Endothelial cell of umbilical vein (primary cell): Measurements from ENCODE around the gene TXNRD3. TPM values are rescaled to one million over a fixed set of nuclear protein-coding genes. Genes with fewer than 3 reads are reported as not detected.

Experiments
- BruUV-seq: library from RNA; stranded (reverse); fragments of 400-500 nt; replicated peaks from 2 replicates; lab custom pipeline; 2021; lab: Mats Ljungman, UMichigan
- CTCF ChIA-PET: fragments of 300-600, 350-600 bp; sonication (Branson Sonifier 250); formaldehyde crosslinking; loops from one replicate; lab custom pipeline; 2021; ENCODE audit warnings: antibody characterized with exemption, inconsistent platforms; lab: Charles Lee
- POLR2A ChIA-PET: fragments of 300-600, 350-600 bp; sonication (Branson Sonifier 250); formaldehyde crosslinking; loops from one replicate; lab custom pipeline; 2021; ENCODE audit warnings: antibody characterized with exemption, inconsistent platforms; lab: Charles Lee
- DNase-seq: peaks from one replicate; pipeline ENCODE4 v3.0.0-alpha.2; 2011; ENCODE audit warnings: low read depth, low spot score
- FAIRE-seq: peaks from 2 replicates; lab custom pipeline; 2011; peaks lifted over from hg19 to GRCh38; lab: Jason Lieb, UNC
- H2AFZ ChIP-seq: 2 replicates; pipeline ENCODE4 v1.6.0; 2012; ENCODE audit warnings: low read depth, low read length, control low read depth, inconsistent platforms
- H3K27ac ChIP-seq: 2 replicates; pipeline ENCODE4 v1.5.1; 2011; ENCODE audit warnings: low read depth, mild to moderate bottlenecking, control low read depth, low read length, moderate library complexity; ENCODE audit not compliant: insufficient read depth
- H3K27me3 ChIP-seq, 2 experiments: 2 replicates each; pipeline versions ENCODE4 v1.6.0 to v1.6.1; 2011; ENCODE audit warnings: low read length in 2 of 2, mixed read lengths in 1 of 2; ENCODE audit not compliant: control insufficient read depth in 2 of 2, insufficient read depth in 2 of 2
- H3K36me3 ChIP-seq, 2 experiments: 2 replicates in 1 of 2; 3 replicates in 1 of 2; pipeline ENCODE4 v1.5.1; 2011; ENCODE audit warnings: low read length in 2 of 2, mild to moderate bottlenecking in 1 of 2, moderate library complexity in 1 of 2; ENCODE audit not compliant: control insufficient read depth in 2 of 2, insufficient read depth in 2 of 2; ENCODE audit errors: extremely low read depth in 1 of 2
- H3K4me1 ChIP-seq: 3 replicates; pipeline ENCODE4 v1.5.1; 2011; ENCODE audit warnings: mild to moderate bottlenecking, low read length; ENCODE audit not compliant: control insufficient read depth, insufficient read depth; ENCODE audit errors: extremely low read depth
- H3K4me2 ChIP-seq: 2 replicates; pipeline ENCODE4 v1.6.1; 2011; ENCODE audit warnings: low read length, control low read depth, mixed read lengths; ENCODE audit not compliant: insufficient read depth
- H3K4me3 ChIP-seq, 3 experiments: fragments of 200-600 bp in 1 of 3; sonication (generic), shearing (Covaris generic) in 1 of 3; replicated peaks in 1 of 3; 2 replicates each; pipeline ENCODE4 v1.5.1; 2011 to 2016; ENCODE audit warnings: control low read depth in 3 of 3, low read length in 3 of 3, mild to moderate bottlenecking in 2 of 3, inconsistent platforms in 1 of 3, low read depth in 1 of 3, moderate library complexity in 1 of 3; ENCODE audit not compliant: insufficient read depth in 1 of 3
- H3K79me2 ChIP-seq: 2 replicates; pipeline ENCODE4 v1.6.0; 2012; ENCODE audit warnings: low read length, inconsistent platforms; ENCODE audit not compliant: control insufficient read depth, insufficient read depth
- H3K9ac ChIP-seq: replicated peaks from 2 replicates; pipeline ENCODE3; 2011; ENCODE audit warnings: low read length, control low read depth; ENCODE audit not compliant: insufficient read depth; ENCODE audit errors: extremely low read depth
- H3K9me1 ChIP-seq: replicated peaks from 3 replicates; pipeline ENCODE4 v1.6.0; 2011; ENCODE audit warnings: mild to moderate bottlenecking, low read length; ENCODE audit not compliant: control insufficient read depth, insufficient read depth; ENCODE audit errors: extremely low read depth
- H3K9me3 ChIP-seq: replicated peaks from 2 replicates; pipeline ENCODE4 v1.5.1; 2012; ENCODE audit warnings: low read length, inconsistent platforms; ENCODE audit not compliant: control insufficient read depth, insufficient read depth
- H4K20me1 ChIP-seq: replicated peaks from 2 replicates; pipeline ENCODE3; 2011; ENCODE audit warnings: mild to moderate bottlenecking, low read length; ENCODE audit not compliant: control insufficient read depth, insufficient read depth; ENCODE audit errors: extremely low read depth
- EZH2 ChIP-seq: IDR thresholded peaks from 2 replicates; pipeline ENCODE4 v1.6.1; 2012; ENCODE audit warnings: borderline replicate concordance, low read depth, mild to moderate bottlenecking, moderate library complexity, low read length, inconsistent platforms; ENCODE audit not compliant: severe bottlenecking
- FOS ChIP-seq: IDR thresholded peaks from 2 replicates; pipeline ENCODE4 v1.6.1; 2011; ENCODE audit warnings: mild to moderate bottlenecking, low read length, moderate library complexity, borderline replicate concordance; ENCODE audit not compliant: insufficient read depth
- GATA2 ChIP-seq: IDR thresholded peaks from 2 replicates; pipeline ENCODE4 v1.7.0; 2011; ENCODE audit warnings: low read depth, mild to moderate bottlenecking, moderate library complexity, mixed read lengths, low read length; ENCODE audit not compliant: insufficient read length, insufficient read depth
- JUN ChIP-seq: IDR thresholded peaks from 2 replicates; pipeline ENCODE4 v1.6.1; 2011; ENCODE audit warnings: borderline replicate concordance, low read depth; ENCODE audit not compliant: insufficient read length, insufficient read depth
- MYC ChIP-seq: IDR thresholded peaks from one replicate; pipeline ENCODE4 v1.6.1; 2011; ENCODE audit warnings: mild to moderate bottlenecking, low read depth, low read length
- POLR2A ChIP-seq: IDR thresholded peaks from 2 replicates; pipeline ENCODE4 v1.6.1; 2012; ENCODE audit warnings: low read depth, mild to moderate bottlenecking, control low read depth, low read length
- POLR2AphosphoS5 ChIP-seq: IDR thresholded peaks from 2 replicates; pipeline ENCODE4 v1.6.1; 2012; ENCODE audit warnings: low read depth, mild to moderate bottlenecking, control low read depth, low read length, moderate library complexity; ENCODE audit not compliant: insufficient read depth
- dilution Hi-C: fragments of 300-500 bp; cut with MboI; formaldehyde crosslinking; loops from one replicate; pipeline ENCODE4 v1.15.0; 2019; ENCODE audit warnings: low sequenced_read_pairs; ENCODE audit not compliant: extremely low pct_ligation_motif_present
- intact Hi-C: fragments of 100-400 bp; cut with micrococcal nuclease; formaldehyde crosslinking; loops from one replicate; pipeline ENCODE4 v1.10.0; 2022
- polyA plus RNA-seq, 4 experiments: library from polyadenylated mRNA; depleted of rRNA in 3 of 4; stranded (reverse) in 3 of 4; unstranded in 1 of 4; fragments of >200 nt; gene quantifications; 2 replicates each; pipeline versions ENCODE4 v1.2.1 to v1.2.3, GENCODE V29; 2011 to 2012; ENCODE audit warnings: missing spikeins in 1 of 4
- total RNA-seq: library from RNA; stranded (reverse); gene quantifications from 2 replicates; pipeline ENCODE4 v1.2.3, GENCODE V29; 2021
- TF ChIP-seq, protein P1 (sequence below): IDR thresholded peaks from 2 replicates; pipeline ENCODE4 v1.6.1; 2011; ENCODE audit not compliant: insufficient read depth, insufficient read length
- TF ChIP-seq, protein P2 (sequence below), 2 donors: IDR thresholded peaks; 1 replicate in 1 of 2; 2 replicates in 1 of 2; pipeline ENCODE4 v1.5.1; 2011; ENCODE audit warnings: low read length in 2 of 2, mild to moderate bottlenecking in 2 of 2, moderate library complexity in 2 of 2, control low read depth in 1 of 2, inconsistent platforms in 1 of 2, low read depth in 1 of 2; ENCODE audit not compliant: insufficient read depth in 1 of 2; ENCODE audit errors: extremely low read depth in 1 of 2

Gene TXNRD3
- total and polyA plus RNA-seq, 2 donors (not counting 3 experiments of a cell fraction or from before 2014, with no cell fraction given): 2.6 to 7.1 TPM

DNA sequence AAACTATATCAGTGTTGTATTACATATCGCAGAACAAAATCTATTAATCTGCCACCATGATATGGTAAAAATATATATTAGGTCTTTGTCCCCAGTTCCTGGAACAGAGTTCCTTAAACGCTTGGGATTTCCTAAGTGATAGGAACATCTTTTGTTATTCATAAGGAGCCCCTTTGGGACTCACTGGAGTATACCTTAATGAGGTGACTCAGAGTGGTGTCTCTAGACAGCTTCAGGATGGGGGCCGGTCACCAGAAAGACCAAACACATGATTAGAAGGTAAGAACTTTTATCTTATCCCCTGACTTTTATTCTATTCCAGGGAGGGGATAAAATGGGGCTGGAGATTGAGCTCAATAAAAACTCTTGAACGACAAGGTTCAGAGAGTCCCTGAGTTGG is 36.8 kb upstream of the TXNRD3 start:
- Histone ChIP-seq H2AFZ (no peak overlapping the region), H3K9me1 (no peaks in the 10 kb centered on the region), H3K36me3 (no peaks in the 10 kb centered on the region), H3K4me3 (no peak overlapping the region), H3K27ac (no peak overlapping the region), H3K27me3 (peaks cover 14 to 16% of the 10 kb centered on the region in 2 experiments), H4K20me1 (no peaks in the 10 kb centered on the region), H3K4me1 (no peaks in the 10 kb centered on the region), H3K9me3 (no peaks in the 10 kb centered on the region), H3K4me2 (no peak overlapping the region), H3K79me2 (no peaks in the 10 kb centered on the region), H3K9ac (no peak overlapping the region)
- FAIRE-seq (no peak), DNase-seq (no peak)
- TF ChIP-seq, protein P1, sequence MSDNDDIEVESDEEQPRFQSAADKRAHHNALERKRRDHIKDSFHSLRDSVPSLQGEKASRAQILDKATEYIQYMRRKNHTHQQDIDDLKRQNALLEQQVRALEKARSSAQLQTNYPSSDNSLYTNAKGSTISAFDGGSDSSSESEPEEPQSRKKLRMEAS: no peak
- TF ChIP-seq POLR2AphosphoS5 (no peak), POLR2A (no peak), EZH2 (no peak), GATA2 (no peak), FOS (no peak), MYC (no peak), JUN (no peak)
- TF ChIP-seq, protein P2, sequence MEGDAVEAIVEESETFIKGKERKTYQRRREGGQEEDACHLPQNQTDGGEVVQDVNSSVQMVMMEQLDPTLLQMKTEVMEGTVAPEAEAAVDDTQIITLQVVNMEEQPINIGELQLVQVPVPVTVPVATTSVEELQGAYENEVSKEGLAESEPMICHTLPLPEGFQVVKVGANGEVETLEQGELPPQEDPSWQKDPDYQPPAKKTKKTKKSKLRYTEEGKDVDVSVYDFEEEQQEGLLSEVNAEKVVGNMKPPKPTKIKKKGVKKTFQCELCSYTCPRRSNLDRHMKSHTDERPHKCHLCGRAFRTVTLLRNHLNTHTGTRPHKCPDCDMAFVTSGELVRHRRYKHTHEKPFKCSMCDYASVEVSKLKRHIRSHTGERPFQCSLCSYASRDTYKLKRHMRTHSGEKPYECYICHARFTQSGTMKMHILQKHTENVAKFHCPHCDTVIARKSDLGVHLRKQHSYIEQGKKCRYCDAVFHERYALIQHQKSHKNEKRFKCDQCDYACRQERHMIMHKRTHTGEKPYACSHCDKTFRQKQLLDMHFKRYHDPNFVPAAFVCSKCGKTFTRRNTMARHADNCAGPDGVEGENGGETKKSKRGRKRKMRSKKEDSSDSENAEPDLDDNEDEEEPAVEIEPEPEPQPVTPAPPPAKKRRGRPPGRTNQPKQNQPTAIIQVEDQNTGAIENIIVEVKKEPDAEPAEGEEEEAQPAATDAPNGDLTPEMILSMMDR (IDR thresholded peaks at IDR 0.05; ENCODE audit: extremely low read depth in 1 of 2, insufficient read depth in 1 of 2, low read depth in 1 of 2, low read length in 2 of 2): no peak
- intact Hi-C loops (no loop called here), dilution Hi-C loops (no loop called here)
- BruUV-seq: no TSS peak
- POLR2A ChIA-PET: no interaction called here
- CTCF ChIA-PET: no interaction called here
